ENCODE results near the gene CDC42SE2.
"Not testable (repeated sequence)": the region's sequence is repeated elsewhere in the genome, so short reads cannot be mapped to it uniquely, and the experiment has no call there.

The CDC42SE2 gene

GRCh38 chr5:131250751-131251475, 12.9 kb upstream of the CDC42SE2 start:
- no peak for DNase-seq (ENCODE audit: low spot score)

DNA sequence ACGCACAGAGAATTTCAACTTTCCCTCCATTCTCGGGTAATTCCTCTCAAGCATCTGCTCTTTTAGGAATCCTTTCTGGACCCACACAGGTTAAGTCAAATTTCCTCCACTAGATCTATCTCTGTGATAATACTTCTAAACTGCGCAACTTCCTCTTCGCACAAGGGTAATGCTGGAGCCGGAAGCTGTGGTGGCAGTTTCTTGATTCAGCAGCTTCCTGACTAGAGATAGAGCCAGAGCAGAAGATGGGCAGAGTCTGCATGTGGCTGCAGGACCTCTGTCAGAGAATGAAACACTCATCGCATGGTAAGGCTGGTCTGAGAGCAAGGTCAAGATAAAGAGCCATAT, 11.1 kb upstream of the CDC42SE2 start:
- DNase-seq (ENCODE audit: low spot score): no peak

GRCh38 chr5:131254025-131254424, 9.8 kb upstream of the CDC42SE2 start:
- not testable (repeated sequence) for DNase-seq (ENCODE audit: low spot score)

GRCh38 chr5:131254741-131255140, 9.1 kb upstream of the CDC42SE2 start:
- no peak for DNase-seq (ENCODE audit: low spot score)

DNA sequence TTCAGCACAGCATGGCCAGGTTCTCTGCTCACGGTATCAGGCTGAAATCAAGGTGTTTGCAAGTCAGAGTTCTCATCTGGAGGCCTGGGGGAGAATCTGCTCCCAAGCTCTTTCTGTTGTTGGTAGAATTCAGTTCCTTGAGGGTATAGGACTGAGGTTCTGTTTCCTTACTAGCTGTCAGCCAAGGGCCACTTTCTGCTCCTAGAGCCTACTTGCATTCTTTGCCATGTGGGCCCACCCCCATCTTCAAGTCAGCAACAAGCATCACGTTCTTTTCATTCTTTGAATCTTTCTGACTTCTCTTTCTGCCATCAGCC, 7.4 kb upstream of the CDC42SE2 start:
- no peak for DNase-seq (ENCODE audit: low spot score)

DNA sequence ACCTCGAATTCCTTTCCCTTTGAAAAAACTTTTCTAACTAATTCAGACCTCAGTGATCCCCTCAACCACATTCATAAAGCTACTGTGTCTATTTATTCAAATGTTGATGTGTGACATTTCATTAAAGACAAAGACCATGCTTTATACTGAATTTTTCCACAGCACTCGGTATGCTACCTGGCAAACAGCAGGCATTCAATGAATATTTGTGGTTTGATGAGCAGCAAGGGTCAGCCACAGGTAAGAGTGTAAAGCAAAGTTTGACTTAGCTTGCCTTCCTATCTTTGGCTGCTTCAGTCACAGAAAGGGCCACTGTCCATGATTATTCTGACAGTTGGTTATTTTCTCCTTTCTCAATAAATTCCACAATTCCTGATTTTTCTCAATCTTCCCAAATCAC, 5.1 kb upstream of the CDC42SE2 start:
- DNase-seq (ENCODE audit: low spot score): no peak

DNA sequence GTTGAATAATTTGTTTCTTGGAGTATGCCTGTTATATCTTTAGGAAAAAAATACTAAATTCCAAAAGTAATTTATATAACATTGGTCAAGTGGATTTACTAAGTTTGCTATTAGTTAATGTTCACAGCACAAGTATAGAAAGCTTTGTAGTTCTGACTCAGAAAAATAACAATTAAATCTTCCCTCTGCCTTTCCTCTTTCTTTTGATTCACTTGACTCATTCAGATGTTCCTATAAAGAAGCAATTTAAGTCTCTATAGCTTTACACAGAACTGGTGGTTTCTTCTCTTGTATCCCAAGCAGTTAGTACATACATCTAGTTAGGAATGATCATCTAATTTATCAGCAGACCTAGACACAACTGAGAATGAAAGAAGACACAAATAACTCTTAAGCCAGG, 4.5 kb upstream of the CDC42SE2 start:
- DNase-seq (ENCODE audit: low spot score): no peak

GRCh38 chr5:131260895-131261294, 3.0 kb upstream of the CDC42SE2 start:
- no peak for DNase-seq (ENCODE audit: low spot score)

GRCh38 chr5:131261483-131261882, 2.4 kb upstream of the CDC42SE2 start:
- no peak for DNase-seq (ENCODE audit: low spot score)

GRCh38 chr5:131262953-131263541, 806 bp upstream of the CDC42SE2 start:
- no peak for DNase-seq (ENCODE audit: low spot score)

GRCh38 chr5:131264451-131265099, 722 bp downstream of the CDC42SE2 start:
- peak; percentile 18 for DNase-seq (ENCODE audit: low spot score)

DNA sequence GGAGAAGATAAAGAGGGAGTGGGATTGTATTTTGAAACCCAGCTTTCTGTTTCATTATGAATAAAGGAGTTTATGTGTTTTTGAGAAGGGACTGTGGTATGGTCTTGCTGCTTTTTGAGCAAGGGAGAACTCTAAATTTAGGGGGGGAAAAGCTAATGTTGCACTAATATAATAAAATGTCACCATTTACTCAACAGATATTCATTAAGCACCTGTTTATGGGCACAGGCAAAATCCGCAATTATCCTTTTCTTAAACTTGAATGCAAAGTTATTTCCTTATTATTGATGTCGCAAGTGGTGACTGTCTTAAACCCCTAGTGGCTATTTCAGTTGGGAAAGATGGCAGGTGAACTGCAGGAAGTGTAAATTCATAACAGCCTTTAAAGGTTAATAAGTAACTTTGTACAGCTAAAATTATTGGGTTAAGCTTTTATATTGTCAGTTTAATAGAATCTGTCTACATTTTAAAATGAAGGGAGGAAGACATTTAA, 1.5 kb downstream of the CDC42SE2 start:
- peak; percentile 31 for DNase-seq (ENCODE audit: low spot score)

GRCh38 chr5:131266370-131267060, 2.7 kb downstream of the CDC42SE2 start:
- no peak for DNase-seq (ENCODE audit: low spot score)

- no peak for DNase-seq (ENCODE audit: low spot score)
Observed at GRCh38 chr5:131268758-131269370, 5.0 kb downstream of the CDC42SE2 start.

- DNase-seq (ENCODE audit: low spot score): no peak
Observed at GRCh38 chr5:131270809-131271208, 7.0 kb downstream of the CDC42SE2 start.

DNA sequence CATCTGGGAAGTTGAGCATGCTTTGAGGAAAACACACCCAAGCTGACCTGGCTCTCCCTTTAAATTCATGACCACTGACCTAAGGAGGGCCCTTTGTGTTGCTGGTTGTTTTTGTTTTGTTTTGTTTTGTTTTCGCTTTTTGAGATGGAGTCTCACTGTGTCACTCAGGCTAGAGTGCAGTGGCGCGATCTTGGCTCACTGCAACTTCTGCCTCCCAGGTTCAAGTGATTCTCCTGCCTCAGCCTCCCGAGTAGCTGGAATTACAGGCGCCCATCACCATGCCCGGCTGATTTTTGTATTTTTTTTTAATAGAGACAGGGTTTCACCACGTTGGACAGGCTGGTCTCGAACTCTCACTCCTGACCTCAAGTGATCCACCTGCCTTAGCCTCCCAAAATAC, 8.0 kb downstream of the CDC42SE2 start:
- not testable (repeated sequence) for DNase-seq (ENCODE audit: low spot score)

DNA sequence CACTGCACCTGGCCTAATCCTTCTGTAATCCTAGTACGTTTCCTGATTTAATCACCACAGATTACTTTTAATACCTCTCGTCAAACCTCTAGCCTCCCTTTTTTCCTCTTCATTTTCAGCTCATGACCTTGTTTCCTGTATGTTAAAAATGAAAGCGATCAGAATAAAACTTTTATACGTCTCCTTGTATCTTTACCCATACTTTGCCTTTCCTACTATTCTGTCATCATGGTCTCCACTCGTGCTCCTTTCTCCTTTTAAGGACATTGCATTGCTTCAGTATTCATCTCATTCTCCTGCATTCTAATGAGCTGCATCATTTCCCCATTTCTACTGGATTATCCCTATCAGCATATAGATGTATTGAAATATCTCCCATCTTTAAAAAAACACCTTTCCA, 8.5 kb downstream of the CDC42SE2 start:
- DNase-seq (ENCODE audit: low spot score): no peak

DNA sequence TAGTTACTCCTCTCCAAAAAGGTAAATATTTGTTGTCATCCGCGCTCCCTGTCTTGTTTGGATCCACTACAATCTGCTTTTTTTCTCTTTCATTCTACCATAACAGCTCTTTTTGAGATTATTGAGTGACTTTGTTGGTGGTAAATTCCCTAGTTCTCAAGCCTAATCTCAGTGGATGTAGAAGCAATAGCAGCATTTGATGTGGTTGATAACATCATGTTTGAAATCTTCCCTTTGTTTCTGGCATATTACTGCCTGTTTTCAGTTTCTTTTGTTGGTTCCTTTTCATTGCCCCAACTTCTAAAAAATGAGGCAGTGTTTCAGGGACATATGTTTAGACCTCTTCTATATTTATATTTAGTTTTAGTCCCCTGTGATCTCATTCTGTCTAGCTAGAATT, 8.9 kb downstream of the CDC42SE2 start:
- DNase-seq (ENCODE audit: low spot score): no peak

- DNase-seq (ENCODE audit: low spot score): no peak
Observed at GRCh38 chr5:131274326-131275063, 10.6 kb downstream of the CDC42SE2 start.

DNA sequence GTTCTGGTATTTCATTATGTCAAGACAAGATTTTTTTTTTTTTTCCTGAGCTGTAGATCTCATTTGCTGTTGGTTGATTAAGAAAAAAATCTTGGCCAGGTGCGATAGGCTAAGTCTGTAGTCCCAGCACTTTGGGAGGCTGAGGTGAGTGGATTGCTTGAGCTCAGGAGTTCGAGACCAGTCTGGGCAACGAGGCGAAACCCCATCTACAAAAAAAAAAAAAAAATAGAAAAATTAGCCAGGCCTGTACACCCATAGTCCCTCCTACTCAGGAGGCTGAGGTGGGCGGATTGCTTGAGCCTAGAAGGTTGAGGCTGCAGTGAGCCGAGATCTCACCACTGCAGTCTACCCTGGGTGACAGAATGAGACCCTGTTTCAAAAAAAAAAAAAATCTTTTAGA, 12.2 kb downstream of the CDC42SE2 start:
- no peak for DNase-seq (ENCODE audit: low spot score)

DNA sequence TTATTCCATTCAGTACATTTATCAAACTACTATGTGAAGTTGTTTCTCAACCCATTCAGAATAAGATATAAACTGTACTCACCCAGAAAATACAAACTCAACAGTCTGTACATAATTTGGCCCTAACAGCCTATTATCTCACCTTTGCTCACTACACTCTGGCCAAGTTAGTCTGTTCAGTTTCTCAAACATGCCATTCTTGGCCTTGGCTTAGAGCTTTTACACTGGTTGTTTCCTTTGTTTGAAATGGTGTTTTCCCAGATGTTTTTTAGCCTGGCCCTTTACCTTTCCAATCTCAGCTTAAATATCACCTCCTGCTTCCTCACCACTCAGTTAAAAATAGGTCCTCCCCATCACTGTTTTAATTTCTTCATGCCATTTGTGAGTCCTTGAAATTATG, 13.6 kb downstream of the CDC42SE2 start:
- no peak for DNase-seq (ENCODE audit: low spot score)
